ENCODE data around the gene ROM1.

DNA sequence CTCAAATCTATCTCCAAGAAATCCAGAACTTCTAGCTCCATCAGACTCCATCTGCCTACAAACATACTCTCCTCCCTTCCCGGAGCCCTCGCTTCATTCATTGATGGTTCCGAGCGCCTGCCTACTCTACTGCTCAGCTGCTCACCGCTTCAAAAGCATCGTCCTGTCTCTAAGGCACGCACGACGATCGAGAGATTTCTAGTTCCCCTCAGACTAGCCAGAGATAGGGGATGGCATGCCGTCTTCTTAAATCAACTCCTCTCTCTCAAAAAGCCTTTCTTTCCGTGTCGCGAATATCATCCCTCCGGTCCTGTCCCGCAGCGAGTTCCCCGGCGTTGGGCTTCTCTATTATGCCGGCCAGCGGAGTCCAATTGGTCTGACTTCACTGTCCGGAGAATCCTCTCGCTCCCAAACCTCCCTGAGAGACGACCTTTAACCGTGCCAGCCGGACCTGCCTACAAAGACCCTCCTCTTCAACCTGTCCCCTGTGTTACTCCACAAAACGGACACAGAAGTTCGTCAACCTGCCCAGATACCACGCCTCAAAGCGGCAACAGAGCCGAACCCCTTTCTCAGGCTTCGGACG is 40.0 kb upstream of the ROM1 start:
- TF ChIP-seq, protein P1, sequence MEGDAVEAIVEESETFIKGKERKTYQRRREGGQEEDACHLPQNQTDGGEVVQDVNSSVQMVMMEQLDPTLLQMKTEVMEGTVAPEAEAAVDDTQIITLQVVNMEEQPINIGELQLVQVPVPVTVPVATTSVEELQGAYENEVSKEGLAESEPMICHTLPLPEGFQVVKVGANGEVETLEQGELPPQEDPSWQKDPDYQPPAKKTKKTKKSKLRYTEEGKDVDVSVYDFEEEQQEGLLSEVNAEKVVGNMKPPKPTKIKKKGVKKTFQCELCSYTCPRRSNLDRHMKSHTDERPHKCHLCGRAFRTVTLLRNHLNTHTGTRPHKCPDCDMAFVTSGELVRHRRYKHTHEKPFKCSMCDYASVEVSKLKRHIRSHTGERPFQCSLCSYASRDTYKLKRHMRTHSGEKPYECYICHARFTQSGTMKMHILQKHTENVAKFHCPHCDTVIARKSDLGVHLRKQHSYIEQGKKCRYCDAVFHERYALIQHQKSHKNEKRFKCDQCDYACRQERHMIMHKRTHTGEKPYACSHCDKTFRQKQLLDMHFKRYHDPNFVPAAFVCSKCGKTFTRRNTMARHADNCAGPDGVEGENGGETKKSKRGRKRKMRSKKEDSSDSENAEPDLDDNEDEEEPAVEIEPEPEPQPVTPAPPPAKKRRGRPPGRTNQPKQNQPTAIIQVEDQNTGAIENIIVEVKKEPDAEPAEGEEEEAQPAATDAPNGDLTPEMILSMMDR (IDR thresholded peaks at IDR 0.05; ENCODE audit: low read length), result no peak
- TF ChIP-seq EZH2 (IDR thresholded peaks at IDR 0.05; ENCODE audit: borderline replicate concordance, low read length), result no peak
